Natural killer cell (primary cell): ENCODE measurements around the gene C6orf62. TPM values are rescaled to one million over a fixed set of nuclear protein-coding genes. Genes with fewer than 3 reads are reported as not detected.

Source experiments
- ATAC-seq, 3 donors: fragments of 150-1000 bp in 2 of 3; fragments of 200-7000 bp in 1 of 3; cut with Tn5 transposase; 1 replicate in 1 of 3; 2 replicates in 2 of 3; pipeline ENCODE4 v1.10.0; 2021; ENCODE audit warnings: mild to moderate bottlenecking in 2 of 3, moderate library complexity in 2 of 3
- DNase-seq, 2 donors: peaks; one replicate each; pipeline versions ENCODE4 v3.0.0 to v3.0.0-alpha.2; 2013 to 2021; ENCODE audit warnings: mixed read lengths in 1 of 2
- H3K27ac ChIP-seq: one replicate; pipeline ENCODE4 v1.5.1; 2013; ENCODE audit warnings: mild to moderate bottlenecking, low read length
- H3K27me3 ChIP-seq: one replicate; pipeline ENCODE4 v1.6.1; 2013; ENCODE audit warnings: low read length; ENCODE audit not compliant: control insufficient read depth, insufficient read depth
- H3K36me3 ChIP-seq: one replicate; pipeline ENCODE4 v1.6.1; 2013; ENCODE audit warnings: low read length; ENCODE audit not compliant: control insufficient read depth, insufficient read depth
- H3K4me1 ChIP-seq: one replicate; pipeline ENCODE4 v1.6.1; 2013; ENCODE audit warnings: low read length; ENCODE audit not compliant: control insufficient read depth, insufficient read depth
- H3K4me3 ChIP-seq: one replicate; pipeline ENCODE4 v1.5.1; 2013; ENCODE audit warnings: low read length
- H3K9me3 ChIP-seq: one replicate; pipeline ENCODE4 v1.6.1; 2013; ENCODE audit warnings: low read length; ENCODE audit not compliant: control insufficient read depth, insufficient read depth
- H3K27ac Mint-ChIP-seq, 2 donors: one replicate each; pipeline ENCODE4 v1.8.0; 2022; ENCODE audit warnings: mild to moderate bottlenecking in 2 of 2, mixed read lengths in 2 of 2, moderate library complexity in 1 of 2
- H3K27me3 Mint-ChIP-seq, 2 donors: one replicate each; pipeline ENCODE4 v1.8.0; 2022; ENCODE audit warnings: low read depth in 2 of 2, mixed read lengths in 2 of 2
- H3K36me3 Mint-ChIP-seq: one replicate; pipeline ENCODE4 v1.8.0; 2022; ENCODE audit warnings: mixed read lengths
- H3K4me1 Mint-ChIP-seq, 2 donors: one replicate each; pipeline ENCODE4 v1.8.0; 2022; ENCODE audit warnings: mixed read lengths in 2 of 2
- H3K4me3 Mint-ChIP-seq: one replicate; pipeline ENCODE4 v1.8.0; 2022; ENCODE audit warnings: mild to moderate bottlenecking, moderate library complexity, mixed read lengths
- H3K9me3 Mint-ChIP-seq, 2 donors: one replicate each; pipeline ENCODE4 v1.8.0; 2022; ENCODE audit warnings: mixed read lengths in 2 of 2
- CTCF ChIP-seq: fragments of 200-600 bp; IDR thresholded peaks from one replicate; pipeline ENCODE4 v1.8.0; 2022; ENCODE audit warnings: antibody characterized with exemption
- WGBS: methylation state at CpG from one replicate; pipeline ENCODE4 v1.1.7; 2013; ENCODE audit warnings: missing lambda C conversion rate; ENCODE audit not compliant: insufficient coverage; 5-methylcytosine and 5-hydroxymethylcytosine counted together
- intact Hi-C: fragments of 100-400 bp; cut with micrococcal nuclease; formaldehyde crosslinking; loops from one replicate; pipeline ENCODE4 v1.14.2; 2022
- total RNA-seq, 4 donors: library from RNA; stranded (reverse); fragments of 120-200 nt in 1 of 4; gene quantifications; one replicate each; pipeline versions ENCODE4 v1.2.3 to v1.2.4, GENCODE V29; 2013 to 2022

The C6orf62 gene
- total RNA-seq, 3 donors from 2014 or later (not counting 1 experiment from before 2014, with no cell fraction given), result 129 to 163 (median 130) TPM

DNA sequence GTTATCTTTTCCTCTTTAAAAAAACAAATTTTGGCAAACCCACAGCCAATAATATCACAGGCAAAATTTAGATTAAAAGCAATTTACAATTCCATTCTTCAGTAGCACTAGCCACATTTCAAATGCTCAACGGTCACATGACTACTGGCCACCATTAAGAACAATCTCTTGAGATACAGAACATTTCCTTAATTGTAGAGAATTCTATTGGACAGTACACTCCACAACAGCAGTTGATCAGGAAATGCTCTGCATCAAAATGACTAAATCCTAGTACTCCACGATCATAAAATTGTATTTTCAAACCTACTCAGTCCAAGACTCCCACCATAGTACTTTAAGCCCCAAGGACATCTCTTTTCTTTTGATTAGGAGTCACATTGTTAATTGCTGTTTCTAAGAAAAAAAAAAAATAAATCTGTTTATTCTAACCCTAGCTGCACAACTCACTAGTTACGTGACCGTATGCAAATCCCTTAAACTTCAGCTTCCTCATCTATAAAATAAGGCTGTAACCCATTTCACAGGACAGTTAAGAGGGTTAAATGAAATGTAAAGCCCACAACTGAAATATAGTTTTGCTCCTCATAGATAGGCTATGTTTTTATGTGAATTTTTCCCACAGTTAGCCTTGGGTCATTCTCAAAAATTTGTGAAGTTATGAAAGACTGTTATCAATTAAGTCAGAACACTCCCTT is 9.8 kb downstream of the C6orf62 start:
- no peak for TF ChIP-seq CTCF
- peaks cover 7% of the 10 kb centered on the region for H3K4me1 ChIP-seq
- no peak overlapping the region for H3K4me3 ChIP-seq
- Mint-ChIP-seq H3K27ac (peak overlapping the region; percentile 55 to 74), H3K36me3 (peaks cover 27% of the 10 kb centered on the region), H3K27me3 (no peaks in the 10 kb centered on the region), H3K4me3 (no peak overlapping the region), H3K9me3 (no peaks in the 10 kb centered on the region), H3K4me1 (peaks cover 43 to 44% of the 10 kb centered on the region in 2 donors)
- no peaks in the 10 kb centered on the region for H3K27me3 ChIP-seq
- ATAC-seq, result no peak
- H3K27ac ChIP-seq, result no peak overlapping the region
- 87% methylated on average over 2 of the region's 4 CpGs for WGBS
- intact Hi-C loops, result no loop called here
- DNase-seq, result no peak
- H3K36me3 ChIP-seq, result peaks cover 98% of the 10 kb centered on the region
- H3K9me3 ChIP-seq, result no peaks in the 10 kb centered on the region

DNA sequence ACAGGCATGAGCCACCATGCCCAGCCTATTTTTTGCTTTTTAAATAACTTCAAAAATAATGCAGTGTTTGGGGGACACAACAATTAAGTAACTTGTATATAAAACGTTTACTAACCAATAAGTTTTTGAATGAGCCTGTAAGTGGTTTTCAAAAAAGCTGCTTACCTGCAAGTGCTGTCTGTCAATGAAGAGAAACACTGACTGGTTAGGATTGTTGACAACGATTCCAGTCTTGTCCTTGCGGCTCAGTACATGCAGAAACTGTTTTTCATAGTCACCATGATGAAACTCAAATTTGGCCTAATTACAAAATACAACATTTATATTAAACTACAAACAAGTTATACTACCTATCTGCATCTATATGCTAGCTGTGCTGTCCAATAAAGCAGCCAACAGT is 10.3 kb downstream of the C6orf62 start:
- no peak for TF ChIP-seq CTCF
- intact Hi-C loops, result no loop called here
- Mint-ChIP-seq H3K27ac (peak overlapping the region; percentile 55 to 74), H3K9me3 (no peaks in the 10 kb centered on the region), H3K4me1 (peaks cover 43 to 44% of the 10 kb centered on the region in 2 donors), H3K27me3 (no peaks in the 10 kb centered on the region), H3K36me3 (peaks cover 33% of the 10 kb centered on the region), H3K4me3 (no peak overlapping the region)
- no peak overlapping the region for H3K27ac ChIP-seq
- WGBS, result 89% methylated on average over 3 of the region's 3 CpGs
- peaks cover 98% of the 10 kb centered on the region for H3K36me3 ChIP-seq
- no peak overlapping the region for H3K4me3 ChIP-seq
- no peaks in the 10 kb centered on the region for H3K9me3 ChIP-seq
- ATAC-seq, result no peak
- DNase-seq, result no peak
- no peaks in the 10 kb centered on the region for H3K27me3 ChIP-seq
- H3K4me1 ChIP-seq, result peaks cover 7% of the 10 kb centered on the region

DNA sequence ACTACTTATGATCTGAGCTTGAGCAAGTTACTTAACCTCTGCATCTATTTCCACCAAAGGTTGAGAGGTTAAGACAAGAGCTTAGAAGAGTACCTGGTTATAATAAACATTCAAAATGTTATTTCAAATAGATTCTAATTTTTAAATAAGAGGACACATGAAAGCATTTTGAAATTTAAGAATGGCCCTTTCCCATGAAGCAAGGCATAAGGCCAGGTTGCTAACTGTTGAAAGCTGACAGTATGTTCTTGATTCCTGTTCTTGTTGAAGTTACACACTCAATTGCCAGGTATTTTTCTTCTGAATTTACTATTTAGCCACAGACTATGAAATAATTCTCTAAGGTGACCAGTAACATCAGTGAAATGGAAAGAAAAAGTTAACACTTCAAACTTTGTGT is 14.5 kb downstream of the C6orf62 start:
- peaks cover 27 to 35% of the 10 kb centered on the region in 2 donors for H3K4me1 Mint-ChIP-seq
- DNase-seq (no peak), ATAC-seq (no peak)
- no peak for TF ChIP-seq CTCF
- H3K27ac Mint-ChIP-seq, result peak overlapping the region; percentile 75 to 79
- H3K4me3 ChIP-seq, result no peak overlapping the region
- H3K27me3 Mint-ChIP-seq, result no peaks in the 10 kb centered on the region
- H3K27ac ChIP-seq, result no peak overlapping the region
- intact Hi-C loops, result no loop called here
- H3K27me3 ChIP-seq, result no peaks in the 10 kb centered on the region
- no peaks in the 10 kb centered on the region for H3K9me3 ChIP-seq
- no peaks in the 10 kb centered on the region for H3K9me3 Mint-ChIP-seq
- H3K4me1 ChIP-seq, result no peaks in the 10 kb centered on the region
- no peak overlapping the region for H3K4me3 Mint-ChIP-seq
- H3K36me3 Mint-ChIP-seq, result peaks cover 39% of the 10 kb centered on the region
- peaks cover 77% of the 10 kb centered on the region for H3K36me3 ChIP-seq
